Effector CD8-positive, alpha-beta T cell (primary cell): Measurements from ENCODE around the gene CCDC82.
"Not testable (repeated sequence)": the region's sequence is repeated elsewhere in the genome, so short reads cannot be mapped to it uniquely, and the experiment has no call there.

Source experiments
- DNase-seq: peaks from one replicate; lab custom pipeline; 2025; lab: John Stamatoyannopoulos, UW
- total RNA-seq, 4 experiments: gene quantifications; one replicate each; lab custom pipeline; 2026; lab: John Stamatoyannopoulos, UW

CCDC82 gene
- 41.8 to 80.3 (median 44.3) reads per million in 4 experiments for total RNA-seq

GRCh38 chr11:96389720-96390487, at the start of gene CCDC82, which contains the start of gene JRKL:
CCDC82 (minus strand) TSS chr11:96389912; CDS start chr11:96384747, 5,165 bp downstream.
JRKL (plus strand) TSS chr11:96390013; CDS start chr11:96390650, 637 bp downstream.
- DNase-seq: peak; percentile 96

- not testable (repeated sequence) for DNase-seq
These were observed 42.9 kb upstream of the CCDC82 start for GRCh38 chr11:96432654-96433053.

GRCh38 chr11:96430668-96431067, 41.0 kb upstream of the CCDC82 start:
- no peak for DNase-seq

GRCh38 chr11:96424693-96425092, 35.0 kb upstream of the CCDC82 start:
- no peak for DNase-seq

GRCh38 chr11:96413408-96413807, 23.7 kb upstream of the CCDC82 start:
- no peak for DNase-seq

GRCh38 chr11:96412761-96413381, 23.2 kb upstream of the CCDC82 start:
- no peak for DNase-seq

GRCh38 chr11:96411412-96411811, 21.7 kb upstream of the CCDC82 start:
- not testable (repeated sequence) for DNase-seq

GRCh38 chr11:96400697-96401096, 11.0 kb upstream of the CCDC82 start:
- no peak for DNase-seq

GRCh38 chr11:96397863-96398262, 8.2 kb upstream of the CCDC82 start:
- DNase-seq: no peak

- no peak for DNase-seq
These were observed 6.9 kb upstream of the CCDC82 start for GRCh38 chr11:96396637-96397036.

- DNase-seq: no peak
These were observed 5.1 kb upstream of the CCDC82 start for GRCh38 chr11:96394773-96395172.

GRCh38 chr11:96393753-96394348, 4.1 kb upstream of the CCDC82 start:
- no peak for DNase-seq

- no peak for DNase-seq
These were observed 2.1 kb upstream of the CCDC82 start for GRCh38 chr11:96391698-96392307.

GRCh38 chr11:96390488-96390792, 728 bp upstream of the CCDC82 start:
- no peak for DNase-seq

GRCh38 chr11:96388891-96389719, 607 bp downstream of the CCDC82 start:
- peak; percentile 76 for DNase-seq

- no peak for DNase-seq
These were observed 4.5 kb downstream of the CCDC82 start for GRCh38 chr11:96385187-96385586.

- no peak for DNase-seq
These were observed 5.6 kb downstream of the CCDC82 start for GRCh38 chr11:96384156-96384555.

- no peak for DNase-seq
These were observed 12.9 kb downstream of the CCDC82 start for GRCh38 chr11:96376796-96377195.

- no peak for DNase-seq
These were observed 15.9 kb downstream of the CCDC82 start for GRCh38 chr11:96373826-96374225.

- DNase-seq: no peak
These were observed 22.4 kb downstream of the CCDC82 start for GRCh38 chr11:96367342-96367741.

GRCh38 chr11:96366024-96366423, 23.7 kb downstream of the CCDC82 start:
- no peak for DNase-seq

GRCh38 chr11:96365493-96365892, 24.2 kb downstream of the CCDC82 start:
- no peak for DNase-seq
